ENCODE data around the gene EFNA3. TPM values are rescaled to one million over a fixed set of nuclear protein-coding genes. Genes with fewer than 3 reads are reported as not detected.

The EFNA3 gene
- total RNA-seq, 1 donor from 2014 or later = 1.1 TPM

DNA sequence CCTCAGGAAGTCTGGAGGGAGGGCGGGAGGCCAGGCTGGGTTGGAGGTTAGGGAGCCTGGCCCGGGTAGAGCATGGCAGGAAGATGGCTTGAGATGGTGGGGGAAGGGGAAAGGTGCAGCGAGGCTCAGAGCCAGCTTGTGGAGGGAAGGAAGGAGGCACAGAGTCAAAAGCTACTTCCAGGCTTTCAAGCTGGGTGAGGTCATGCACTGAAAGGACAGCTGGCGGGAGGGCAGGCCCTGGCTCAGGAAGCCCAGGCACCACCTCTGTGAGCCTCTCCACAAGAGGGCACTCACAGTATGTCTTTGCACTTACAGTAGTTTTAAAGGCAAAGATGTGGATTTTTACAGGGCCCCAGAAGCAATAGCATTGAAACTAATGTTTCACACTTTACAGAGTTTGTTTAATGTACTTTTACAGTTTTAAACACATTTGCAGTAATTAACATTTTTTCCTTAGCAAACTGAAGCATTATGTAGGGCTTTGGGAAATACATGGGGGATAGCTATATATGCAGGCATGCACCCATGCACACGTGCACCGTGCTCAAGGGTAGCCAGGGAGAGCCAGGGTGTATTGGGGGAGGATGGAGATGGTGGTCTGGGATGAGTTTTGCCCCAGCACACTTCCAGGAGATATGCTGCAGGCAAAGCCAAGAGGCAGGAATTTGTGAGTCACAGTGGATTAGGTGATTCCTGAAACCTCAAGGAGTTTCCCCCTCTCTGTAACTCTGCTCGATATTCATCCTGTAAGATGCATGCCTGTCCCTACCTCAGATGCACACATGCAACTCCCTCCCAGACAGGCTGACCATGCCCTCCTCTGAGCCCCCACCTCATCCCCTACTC lies 33.6 kb upstream of the EFNA3 start:
- ATAC-seq (peak; percentile 93), DNase-seq (peak; percentile 85)
- intact Hi-C loops (cut with micrococcal nuclease) = loop anchor here (2.0 kb wide), 1 partner anchor 40 kb away; no protein-coding TSS in a partner anchor

DNA sequence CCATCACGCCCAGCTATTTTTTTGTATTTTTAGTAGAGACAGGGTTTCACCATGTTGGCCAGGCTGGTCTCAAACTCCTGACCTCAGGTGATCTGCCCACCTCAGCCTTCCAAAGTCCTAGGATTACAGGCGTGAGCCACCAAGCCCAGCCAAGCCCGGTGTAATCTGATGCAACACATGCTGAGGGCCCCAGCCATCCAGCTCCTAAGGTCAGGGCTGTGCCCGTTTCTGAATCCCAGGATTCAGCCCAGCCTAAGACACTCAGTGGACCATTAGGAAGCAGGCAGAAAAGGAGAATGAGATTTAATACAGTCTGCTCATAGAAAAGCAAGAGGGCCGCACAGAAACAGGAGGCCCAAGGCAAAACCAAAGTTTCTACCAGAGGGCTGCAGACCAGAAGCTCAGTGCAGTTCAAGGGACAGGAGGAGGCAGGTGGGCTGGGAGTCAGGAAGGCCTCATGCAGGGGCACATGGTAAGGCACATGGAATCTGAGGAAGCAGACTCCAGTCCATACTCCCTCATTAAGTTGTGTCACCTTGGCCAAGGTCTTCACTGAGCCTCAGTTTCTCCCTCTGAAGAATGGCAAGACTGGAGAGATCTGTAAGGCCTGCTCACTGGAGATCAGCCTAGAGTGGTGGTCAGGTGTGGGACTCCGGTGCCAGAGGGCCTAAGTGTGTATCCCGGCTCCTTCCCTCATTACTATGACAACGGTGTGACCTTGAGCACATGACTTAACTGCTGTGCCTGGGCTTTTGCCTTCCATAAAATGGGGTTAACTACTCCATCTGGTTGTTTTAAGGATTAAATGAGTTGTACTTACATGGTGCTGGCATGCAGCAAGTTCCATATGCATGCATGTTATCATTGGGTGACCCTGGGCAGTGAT lies 29.9 kb upstream of the EFNA3 start:
- intact Hi-C loops (cut with micrococcal nuclease) = no loop called here
- ATAC-seq = no peak

DNA sequence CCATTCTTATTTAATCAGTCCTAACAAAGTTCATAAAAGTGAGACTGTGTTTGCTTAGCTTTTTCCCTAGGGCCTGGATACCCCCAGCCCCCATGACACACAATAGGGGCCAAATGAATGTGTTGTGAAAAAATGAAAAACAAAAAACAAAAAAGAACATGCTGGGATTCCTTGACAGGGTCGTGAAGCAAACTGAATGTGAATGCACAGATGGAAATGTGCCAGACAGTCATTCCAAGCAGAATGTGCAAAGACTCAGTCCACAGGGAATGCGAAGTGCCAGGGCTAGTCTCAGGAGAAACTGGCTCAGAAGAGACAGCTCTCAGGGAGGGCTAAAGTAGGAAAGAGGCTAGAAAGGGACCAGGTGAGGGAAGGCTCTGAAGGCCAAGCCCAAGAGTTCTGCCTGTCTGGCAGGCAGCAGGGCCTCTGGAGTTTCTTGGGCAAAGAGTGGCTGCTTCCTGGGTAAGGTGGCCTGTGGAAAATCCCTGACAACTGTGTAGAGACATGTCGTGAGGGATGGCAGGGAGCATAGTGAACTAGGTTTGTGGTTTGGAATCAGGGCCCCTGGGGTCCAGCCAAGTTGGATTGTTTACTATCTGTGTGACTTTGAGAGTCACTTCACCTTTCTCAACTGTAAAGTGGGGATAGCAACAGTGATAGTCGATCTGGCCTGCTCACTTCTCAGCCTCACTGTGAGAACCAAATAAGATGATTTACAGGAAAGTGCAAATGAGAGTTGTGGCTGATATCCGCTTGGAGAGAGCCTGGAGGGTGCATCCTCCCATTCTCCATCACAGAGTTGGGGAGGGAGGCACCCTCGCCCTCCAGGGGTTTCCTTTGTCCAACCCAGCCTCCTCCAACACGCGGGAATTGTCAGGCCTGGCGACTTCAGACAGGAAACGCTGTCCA lies 28.7 kb upstream of the EFNA3 start:
- intact Hi-C loops (cut with micrococcal nuclease) = no loop called here

More for the DNA sequence above, 29.9 kb upstream of the EFNA3 start:
- DNase-seq = no peak

DNA sequence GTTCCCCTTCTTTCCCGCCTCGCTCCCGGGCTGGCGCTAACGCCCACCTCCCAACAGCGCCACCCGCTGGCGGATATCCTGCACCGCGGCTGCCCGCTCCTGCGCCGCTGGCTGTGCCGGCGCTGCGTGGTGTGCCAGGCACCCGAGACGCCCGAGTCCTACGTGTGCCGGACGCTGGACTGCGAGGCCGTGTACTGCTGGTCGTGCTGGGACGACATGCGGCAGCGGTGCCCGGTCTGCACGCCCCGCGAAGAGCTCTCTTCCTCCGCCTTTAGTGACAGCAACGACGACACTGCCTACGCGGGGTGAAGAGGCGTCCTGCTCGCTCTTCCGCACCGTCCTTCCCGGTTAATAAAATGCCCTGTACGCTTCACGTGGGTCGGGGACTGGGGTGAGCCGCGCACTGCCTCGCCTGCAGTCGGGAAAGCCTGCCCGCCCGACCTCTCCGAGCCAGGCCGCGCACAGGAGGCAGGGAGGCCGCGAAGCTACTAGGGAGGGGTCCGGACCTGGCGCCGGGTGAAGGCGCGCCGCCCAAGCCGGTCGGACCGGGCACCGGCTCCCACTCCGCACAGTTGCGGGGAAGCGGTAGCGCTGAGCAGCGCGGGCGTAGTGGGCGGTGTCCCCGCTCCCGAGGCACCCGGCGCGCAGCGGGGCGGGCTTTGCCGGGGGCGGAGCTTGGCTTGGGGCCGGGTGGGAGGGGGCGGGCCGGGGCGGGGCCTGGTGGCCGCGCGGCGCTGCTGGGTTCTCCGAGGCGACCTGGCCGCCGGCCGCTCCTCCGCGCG lies 27.9 kb upstream of the EFNA3 start, which contains the start of gene ADAM15:
ADAM15 (plus strand) TSS at position 757 of the 782 bp plus-strand sequence. CDS start 71 bp downstream, outside the sequence.
- peak; percentile 93 for DNase-seq
- peak; percentile 91 for ATAC-seq
- intact Hi-C loops (cut with micrococcal nuclease) = no loop called here

More for the DNA sequence above, 28.7 kb upstream of the EFNA3 start:
- ATAC-seq (no peak), DNase-seq (no peak)

DNA sequence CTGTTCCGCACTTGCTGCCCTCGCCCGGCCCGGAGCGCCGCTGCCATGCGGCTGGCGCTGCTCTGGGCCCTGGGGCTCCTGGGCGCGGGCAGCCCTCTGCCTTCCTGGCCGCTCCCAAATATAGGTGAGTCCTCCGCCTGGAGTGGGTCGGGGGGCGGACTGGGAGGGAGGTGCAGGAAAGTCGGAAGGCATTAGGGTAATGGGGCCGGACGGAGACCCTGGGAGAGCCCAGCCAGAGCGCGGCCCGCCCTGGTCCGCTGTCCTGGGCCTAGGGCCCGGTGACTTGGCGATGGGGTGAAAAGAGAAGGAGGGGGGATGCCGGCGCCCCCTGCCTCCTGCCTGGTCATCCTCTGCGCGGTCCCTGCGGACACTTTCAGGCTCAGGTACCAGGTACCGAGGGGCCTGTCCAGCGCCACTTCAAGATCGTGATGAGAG lies 27.3 kb upstream of the EFNA3 start:
- intact Hi-C loops (cut with micrococcal nuclease) = no loop called here
- ATAC-seq (peak; percentile 2), DNase-seq (no peak)

DNA sequence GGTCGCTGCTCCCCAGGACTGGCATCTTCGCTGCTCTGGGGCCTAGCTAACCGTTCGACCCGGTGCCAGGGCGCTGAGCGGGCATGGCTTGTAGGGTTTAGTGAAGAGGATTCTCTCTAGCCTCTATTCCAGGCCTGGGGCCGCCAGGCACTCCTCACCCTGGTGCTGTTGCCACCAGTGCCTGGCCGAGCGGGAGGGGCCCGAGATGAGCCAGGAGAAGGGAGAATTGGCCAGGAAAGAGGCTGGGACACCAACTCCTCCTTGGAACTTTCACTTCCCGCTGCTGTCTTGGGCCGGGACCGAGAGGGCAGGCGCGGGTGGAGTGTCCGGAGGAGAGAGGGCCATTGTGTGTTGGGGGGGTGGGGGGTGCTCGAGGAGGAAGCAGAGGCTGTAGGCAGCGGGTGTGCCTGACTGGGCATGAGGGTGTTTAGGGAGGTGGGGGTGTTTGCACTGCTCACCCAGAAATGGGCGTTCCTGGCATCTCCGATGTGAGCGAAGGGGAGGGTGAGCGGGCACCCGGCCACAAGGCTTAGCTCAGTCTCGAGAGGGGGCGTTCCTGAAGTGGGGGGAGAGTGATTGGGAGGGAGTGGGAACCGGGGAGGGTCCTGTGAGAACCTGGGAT lies 26.7 kb upstream of the EFNA3 start:
- DNase-seq = peak; percentile 76
- ATAC-seq = peak; percentile 49
- intact Hi-C loops (cut with micrococcal nuclease) = no loop called here

DNA sequence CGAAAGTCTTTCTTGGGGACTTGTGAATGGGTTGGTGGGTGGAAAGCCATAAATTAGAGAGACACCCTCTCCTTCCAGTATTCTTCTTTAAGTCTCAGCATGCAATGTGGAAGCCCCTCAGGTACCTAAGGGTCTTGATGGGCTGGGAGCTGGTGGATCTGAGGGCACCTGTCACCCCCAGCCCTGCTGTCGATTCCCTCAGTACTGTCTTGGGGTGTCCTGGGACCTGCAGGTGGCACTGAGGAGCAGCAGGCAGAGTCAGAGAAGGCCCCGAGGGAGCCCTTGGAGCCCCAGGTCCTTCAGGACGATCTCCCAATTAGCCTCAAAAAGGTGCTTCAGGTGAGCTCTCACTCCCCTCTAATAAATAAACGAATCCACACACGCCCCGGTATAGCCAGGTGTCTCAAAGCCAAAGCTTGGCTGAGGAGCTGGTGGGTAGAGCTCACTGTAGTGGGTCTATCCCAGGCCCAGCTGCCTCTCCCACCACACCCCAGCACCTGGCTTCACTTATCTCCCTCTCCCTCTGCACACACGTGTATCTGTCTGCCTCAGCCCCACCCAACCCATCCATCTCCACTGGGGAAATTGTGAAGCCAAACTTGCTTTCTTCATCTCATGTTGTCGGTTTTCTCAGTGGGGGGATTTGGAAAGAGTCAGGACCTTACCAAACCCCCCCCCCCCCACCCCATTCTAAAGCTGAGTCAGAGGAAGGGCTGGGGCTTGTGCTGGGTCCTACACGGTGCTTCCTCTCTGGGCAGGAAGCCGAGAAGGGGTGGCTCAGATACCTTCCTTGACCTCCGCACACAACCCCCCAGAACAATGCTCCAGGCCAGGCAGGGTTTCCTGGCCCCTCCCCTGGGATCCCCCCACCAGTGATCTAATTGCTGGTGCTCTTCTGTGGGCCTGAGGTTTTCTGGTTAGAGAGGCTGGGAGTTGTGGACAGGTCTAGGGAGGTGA lies 25.9 kb upstream of the EFNA3 start:
- DNase-seq = peak; percentile 56
- ATAC-seq = peak; percentile 14
- intact Hi-C loops (cut with micrococcal nuclease) = no loop called here

DNA sequence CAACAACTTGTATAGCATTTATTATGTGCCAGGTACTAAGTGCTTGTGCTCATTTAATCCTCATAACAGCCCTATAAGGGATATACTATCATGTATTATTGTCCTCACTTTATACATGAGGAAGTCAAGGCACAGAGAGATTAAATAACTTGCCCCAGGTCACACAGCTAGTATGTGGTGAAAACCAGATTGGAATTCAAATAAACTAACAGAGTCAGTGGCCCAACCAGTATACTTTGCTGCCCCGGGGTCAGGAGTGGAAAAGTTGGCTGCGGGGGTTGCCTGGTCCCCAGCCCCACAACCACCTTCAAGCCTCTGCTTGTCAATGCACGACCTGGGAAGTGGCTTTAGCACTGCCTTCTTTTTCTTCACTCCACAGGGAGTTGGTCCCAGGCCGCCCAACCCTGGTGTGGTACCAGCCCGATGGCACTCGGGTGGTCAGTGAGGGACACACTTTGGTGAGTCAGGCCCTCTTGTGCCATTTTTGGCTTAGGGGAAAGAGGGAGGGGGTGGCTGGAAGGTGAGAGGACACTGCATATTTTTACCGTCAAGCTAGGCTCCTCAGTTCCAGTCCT lies 25.0 kb upstream of the EFNA3 start:
- ATAC-seq (no peak), DNase-seq (no peak)
- intact Hi-C loops (cut with micrococcal nuclease) = no loop called here

DNA sequence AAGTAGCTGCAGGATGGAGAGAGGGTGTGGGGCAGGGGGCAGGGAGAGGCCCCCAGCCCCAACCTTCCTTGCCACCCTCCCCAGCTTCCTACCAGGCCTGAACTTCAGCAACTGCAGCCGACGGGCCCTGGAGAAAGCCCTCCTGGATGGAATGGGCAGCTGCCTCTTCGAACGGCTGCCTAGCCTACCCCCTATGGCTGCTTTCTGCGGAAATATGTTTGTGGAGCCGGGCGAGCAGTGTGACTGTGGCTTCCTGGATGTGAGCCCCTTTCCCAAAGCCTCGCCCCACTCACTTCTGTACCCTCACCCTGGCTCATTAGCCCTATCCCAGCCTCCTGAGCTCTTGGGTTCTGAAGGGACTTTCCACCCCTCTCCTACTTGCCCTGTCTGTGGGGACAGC lies 21.5 kb upstream of the EFNA3 start:
- DNase-seq (no peak), ATAC-seq (no peak)
- intact Hi-C loops (cut with micrococcal nuclease) = no loop called here

DNA sequence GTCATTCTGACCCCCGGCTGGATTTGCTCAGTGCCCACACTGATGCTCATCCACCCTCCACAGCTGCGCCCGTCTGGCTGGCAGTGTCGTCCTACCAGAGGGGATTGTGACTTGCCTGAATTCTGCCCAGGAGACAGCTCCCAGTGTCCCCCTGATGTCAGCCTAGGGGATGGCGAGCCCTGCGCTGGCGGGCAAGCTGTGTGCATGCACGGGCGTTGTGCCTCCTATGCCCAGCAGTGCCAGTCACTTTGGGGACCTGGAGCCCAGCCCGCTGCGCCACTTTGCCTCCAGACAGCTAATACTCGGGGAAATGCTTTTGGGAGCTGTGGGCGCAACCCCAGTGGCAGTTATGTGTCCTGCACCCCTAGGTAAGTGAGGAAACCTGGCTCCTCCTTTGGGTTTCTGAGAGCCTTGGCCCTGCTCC lies 20.8 kb upstream of the EFNA3 start:
- DNase-seq (no peak), ATAC-seq (no peak)

DNA sequence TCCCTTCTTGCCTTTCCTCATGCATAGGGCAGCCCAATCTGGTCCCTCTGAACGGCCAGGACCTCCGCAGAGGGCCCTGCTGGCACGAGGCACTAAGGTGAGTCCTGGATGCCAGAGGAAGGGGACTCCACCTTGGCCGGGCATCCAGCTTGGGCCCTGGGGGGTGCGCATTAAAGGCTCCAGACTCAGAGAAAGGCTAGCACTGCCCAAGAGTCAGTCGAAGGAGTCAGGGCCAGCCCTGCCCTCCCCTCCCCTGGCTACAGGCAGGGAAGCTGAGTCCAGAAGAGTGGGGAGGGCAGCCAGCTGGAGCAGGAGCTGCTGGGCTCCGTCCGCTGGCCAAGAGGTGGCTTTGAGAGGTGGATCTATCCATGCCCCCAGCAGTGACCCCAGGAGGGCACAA lies 17.9 kb upstream of the EFNA3 start:
- DNase-seq (peak; percentile 23), ATAC-seq (no peak)
- intact Hi-C loops (cut with micrococcal nuclease) = no loop called here

More for the DNA sequence above, 20.8 kb upstream of the EFNA3 start:
- intact Hi-C loops (cut with micrococcal nuclease) = no loop called here

DNA sequence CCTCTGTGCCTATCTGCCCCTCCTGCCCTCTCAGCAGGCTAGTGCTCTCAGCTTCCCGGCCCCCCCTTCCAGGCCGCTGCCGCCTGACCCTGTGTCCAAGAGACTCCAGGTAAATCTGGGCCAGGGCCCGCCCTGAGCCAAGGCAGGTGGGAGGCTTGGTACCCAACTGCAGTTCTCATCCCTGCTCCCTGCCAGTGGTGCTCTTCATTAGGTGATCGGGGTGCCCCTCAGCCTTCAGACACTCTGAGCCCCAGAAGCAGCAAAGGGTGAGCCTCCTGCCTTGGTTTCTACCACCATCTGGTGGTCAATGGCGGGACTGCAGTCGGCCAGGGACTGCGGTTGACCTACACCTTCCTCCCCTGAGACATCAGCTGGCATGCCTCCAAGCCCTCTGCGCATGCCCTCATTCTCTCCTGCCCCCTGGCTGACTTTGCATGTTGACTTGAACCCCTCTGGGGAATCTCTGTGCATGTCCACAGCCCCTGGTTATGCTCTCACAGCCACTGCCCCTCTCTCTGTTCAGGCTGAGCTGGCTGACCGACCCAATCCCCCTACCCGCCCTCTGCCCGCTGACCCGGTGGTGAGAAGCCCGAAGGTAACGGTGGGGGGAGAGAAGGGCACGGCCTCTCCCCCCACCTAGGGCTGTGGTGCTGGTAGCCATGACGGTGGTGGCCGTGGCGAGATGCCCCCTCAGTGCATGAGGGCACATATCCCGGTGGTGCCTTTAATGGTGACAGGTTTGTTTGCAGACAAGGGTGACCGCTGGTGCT lies 17.1 kb upstream of the EFNA3 start:
- DNase-seq (peak; percentile 92), ATAC-seq (peak; percentile 65)
- intact Hi-C loops (cut with micrococcal nuclease) = no loop called here

DNA sequence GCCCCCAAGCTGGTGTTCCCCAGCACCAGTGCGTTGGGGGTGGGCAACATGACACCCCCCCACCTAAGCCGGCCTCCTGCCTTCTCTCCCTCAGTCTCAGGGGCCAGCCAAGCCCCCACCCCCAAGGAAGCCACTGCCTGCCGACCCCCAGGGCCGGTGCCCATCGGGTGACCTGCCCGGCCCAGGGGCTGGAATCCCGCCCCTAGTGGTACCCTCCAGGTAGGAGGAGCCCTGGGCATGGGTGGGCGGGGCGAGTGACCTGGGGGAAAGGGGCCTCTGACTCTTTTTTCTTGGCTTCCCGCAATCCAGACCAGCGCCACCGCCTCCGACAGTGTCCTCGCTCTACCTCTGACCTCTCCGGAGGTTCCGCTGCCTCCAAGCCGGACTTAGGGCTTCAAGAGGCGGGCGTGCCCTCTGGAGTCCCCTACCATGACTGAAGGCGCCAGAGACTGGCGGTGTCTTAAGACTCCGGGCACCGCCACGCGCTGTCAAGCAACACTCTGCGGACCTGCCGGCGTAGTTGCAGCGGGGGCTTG lies 16.4 kb upstream of the EFNA3 start:
- intact Hi-C loops (cut with micrococcal nuclease) = no loop called here
- ATAC-seq (peak; percentile 2), DNase-seq (peak; percentile 34)

DNA sequence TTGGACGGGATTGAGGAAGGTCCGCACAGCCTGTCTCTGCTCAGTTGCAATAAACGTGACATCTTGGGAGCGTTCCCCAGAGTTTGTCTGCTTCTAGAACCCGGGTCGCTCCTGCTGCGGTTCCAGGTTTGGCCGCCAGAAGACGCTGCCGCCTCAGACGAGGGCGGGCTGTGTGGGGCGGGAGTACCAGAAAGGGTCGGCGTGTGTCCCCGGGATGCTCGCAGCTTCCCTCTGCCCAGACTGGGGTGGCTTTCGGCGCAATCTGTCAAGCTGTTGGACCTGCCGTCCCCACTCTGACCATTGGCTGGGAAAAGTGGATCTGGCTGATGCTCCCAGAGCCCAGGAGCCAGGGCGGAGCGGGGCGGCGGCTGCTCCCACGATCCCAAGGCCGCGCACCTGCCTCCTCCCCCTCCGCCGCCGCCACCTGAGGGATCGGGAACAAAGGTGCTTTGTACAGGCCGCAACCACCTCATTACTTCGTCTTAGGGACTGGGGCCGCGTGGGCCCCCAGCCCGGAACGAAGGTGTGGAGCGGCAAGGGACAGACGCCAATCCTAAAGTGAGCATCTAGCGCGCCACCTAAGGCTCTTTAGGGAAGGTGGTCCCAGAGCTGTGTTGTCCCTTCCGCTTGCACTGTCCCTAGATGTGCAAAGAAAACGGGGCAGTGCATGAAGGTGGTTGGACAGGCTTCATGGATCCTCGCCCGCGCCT lies 15.8 kb upstream of the EFNA3 start:
- ATAC-seq (peak; percentile 57), DNase-seq (peak; percentile 73)
- intact Hi-C loops (cut with micrococcal nuclease) = no loop called here

Data from left ventricle myocardium superior (tissue), 1 donor.